GM20000 (cell line): ENCODE data around the gene PCGF1.

Source experiments
- DNase-seq: peaks from one replicate; pipeline ENCODE4 v3.0.0; 2012; ENCODE audit warnings: low spot score
- TF ChIP-seq, protein P1 (sequence below): IDR thresholded peaks from 2 replicates; pipeline ENCODE4 v1.5.1; 2012; ENCODE audit warnings: mild to moderate bottlenecking, control low read depth; ENCODE audit errors: extremely low read depth, missing control alignments

PCGF1 gene

DNA sequence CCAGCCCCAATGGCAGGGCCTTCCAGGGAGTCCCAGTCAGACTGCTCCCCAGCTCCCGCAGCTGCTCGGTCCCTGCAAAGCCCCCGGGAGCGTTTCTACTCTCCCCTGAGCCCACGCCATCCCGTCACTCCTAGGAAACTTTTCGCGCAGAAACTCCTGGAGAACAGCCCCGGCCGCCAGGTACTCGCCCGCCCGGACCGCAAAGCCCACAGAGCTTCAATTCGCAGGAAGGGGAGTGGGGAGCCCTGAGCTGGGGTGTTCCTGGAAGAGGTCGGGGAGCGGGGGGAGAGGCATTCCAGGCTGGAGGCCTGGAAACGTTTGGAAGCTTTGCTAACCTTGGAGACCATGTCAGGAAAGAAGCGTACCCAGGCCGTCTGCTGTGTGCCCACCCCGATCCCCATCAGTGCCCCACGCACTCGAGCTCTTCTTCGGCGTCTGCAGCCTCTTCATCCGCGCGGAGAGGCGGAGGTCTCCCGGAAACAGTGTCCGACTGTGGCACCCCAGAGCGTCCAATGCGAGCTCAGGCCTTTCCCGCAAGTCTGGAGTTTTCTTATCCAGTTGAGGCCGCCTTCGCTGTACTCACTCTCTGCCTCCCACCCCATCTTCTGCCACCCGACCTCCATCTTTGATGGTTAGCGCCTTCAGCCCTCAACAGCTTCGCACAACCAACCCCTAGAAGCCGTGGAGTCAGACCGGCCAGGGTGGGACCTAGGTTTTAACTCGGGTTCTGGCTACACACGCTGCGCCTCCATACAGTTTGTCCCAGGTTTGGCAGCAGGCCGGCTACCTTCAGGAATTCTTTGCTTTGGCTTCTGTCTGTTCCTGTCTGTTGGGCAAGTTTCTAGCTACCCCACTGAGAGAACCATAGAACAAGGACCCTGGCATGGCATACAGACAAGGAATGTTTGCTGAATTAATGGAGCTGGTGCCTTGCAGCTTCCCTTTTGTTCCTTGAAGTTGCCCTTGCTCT, 3.7 kb downstream of the PCGF1 start:
- TF ChIP-seq, protein P1, sequence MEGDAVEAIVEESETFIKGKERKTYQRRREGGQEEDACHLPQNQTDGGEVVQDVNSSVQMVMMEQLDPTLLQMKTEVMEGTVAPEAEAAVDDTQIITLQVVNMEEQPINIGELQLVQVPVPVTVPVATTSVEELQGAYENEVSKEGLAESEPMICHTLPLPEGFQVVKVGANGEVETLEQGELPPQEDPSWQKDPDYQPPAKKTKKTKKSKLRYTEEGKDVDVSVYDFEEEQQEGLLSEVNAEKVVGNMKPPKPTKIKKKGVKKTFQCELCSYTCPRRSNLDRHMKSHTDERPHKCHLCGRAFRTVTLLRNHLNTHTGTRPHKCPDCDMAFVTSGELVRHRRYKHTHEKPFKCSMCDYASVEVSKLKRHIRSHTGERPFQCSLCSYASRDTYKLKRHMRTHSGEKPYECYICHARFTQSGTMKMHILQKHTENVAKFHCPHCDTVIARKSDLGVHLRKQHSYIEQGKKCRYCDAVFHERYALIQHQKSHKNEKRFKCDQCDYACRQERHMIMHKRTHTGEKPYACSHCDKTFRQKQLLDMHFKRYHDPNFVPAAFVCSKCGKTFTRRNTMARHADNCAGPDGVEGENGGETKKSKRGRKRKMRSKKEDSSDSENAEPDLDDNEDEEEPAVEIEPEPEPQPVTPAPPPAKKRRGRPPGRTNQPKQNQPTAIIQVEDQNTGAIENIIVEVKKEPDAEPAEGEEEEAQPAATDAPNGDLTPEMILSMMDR, result no peak
- no peak for DNase-seq

GRCh38 chr2:74502720-74503505, 4.6 kb downstream of the PCGF1 start:
- peak; percentile 82 for DNase-seq
- TF ChIP-seq, protein P1, result peak; percentile 33

GRCh38 chr2:74502147-74502719, 5.3 kb downstream of the PCGF1 start:
- TF ChIP-seq, protein P1, result no peak
- DNase-seq, result peak; percentile 57

DNA sequence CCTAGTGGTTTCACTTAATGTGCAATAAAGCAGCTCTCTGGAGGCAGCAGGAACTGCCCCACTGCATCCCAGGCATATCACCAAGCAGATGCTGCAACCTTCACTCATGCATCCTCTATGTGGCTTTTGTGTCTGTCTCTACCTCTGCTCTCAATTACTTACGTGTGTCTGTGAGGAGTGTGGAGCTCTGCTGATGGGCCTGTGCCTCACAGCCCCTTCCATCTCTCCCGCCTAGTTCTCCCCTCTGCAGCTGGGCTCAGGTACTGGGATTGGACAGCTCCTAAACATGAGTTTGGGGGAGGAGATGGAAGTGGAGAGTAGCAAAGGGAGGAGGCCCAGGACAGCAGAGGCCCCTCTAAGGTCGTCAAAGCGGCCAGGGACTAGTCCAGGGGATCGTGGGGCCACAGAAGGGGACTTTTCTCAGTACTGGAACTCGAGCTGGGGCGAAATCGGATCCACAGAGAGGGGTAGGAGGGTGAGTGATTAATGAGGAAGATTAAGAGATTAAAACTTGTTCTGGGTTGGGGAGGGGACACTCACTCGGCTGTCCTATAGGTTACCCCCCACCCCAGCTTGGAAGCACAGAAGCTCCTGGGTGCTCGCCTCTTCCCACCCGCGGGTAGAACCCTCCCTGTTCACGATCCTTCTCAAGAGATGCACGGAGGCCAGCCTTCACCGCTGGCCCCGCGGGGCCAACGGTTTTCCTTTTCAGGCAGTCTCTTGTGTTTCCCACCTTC, 6.0 kb downstream of the PCGF1 start:
- TF ChIP-seq, protein P1, result no peak
- peak; percentile 25 for DNase-seq

DNA sequence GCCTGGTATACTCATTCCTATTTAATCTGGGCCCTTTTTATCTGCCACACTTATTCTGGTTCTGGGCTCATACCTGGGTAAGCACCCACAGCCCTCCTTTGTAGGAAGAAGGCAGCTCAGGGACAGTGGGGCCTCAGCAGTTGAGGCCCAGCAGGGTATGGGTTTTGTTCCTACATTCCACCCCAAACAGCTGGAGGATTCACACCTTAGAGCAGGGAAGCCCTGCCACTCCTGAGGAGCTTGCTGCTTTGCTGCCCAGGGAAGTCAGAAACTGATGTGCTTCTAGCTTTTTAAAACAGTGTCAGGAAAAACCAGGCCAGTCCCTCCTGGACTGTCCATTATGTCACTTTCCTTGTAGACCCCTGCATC, 6.9 kb downstream of the PCGF1 start:
- no peak for DNase-seq
- TF ChIP-seq, protein P1, result no peak

GRCh38 chr2:74499940-74500577, 7.4 kb downstream of the PCGF1 start:
- TF ChIP-seq, protein P1, result no peak
- DNase-seq, result no peak
